HG03469 (cell line): ENCODE measurements around the gene IRF5.
A peak's percentile ranks its signal among the peaks of the same experiment; 100 is the strongest.

Experiments used
- ATAC-seq: cut with Tn5 transposase; IDR thresholded peaks from one replicate; pipeline ENCODE4 v1.9.1; 2021; ENCODE audit warnings: mild to moderate bottlenecking, moderate library complexity, moderate number of reproducible peaks; ENCODE audit not compliant: unreplicated experiment

Gene IRF5

GRCh38 chr7:128919881-128920799 is 17.6 kb upstream of the IRF5 start:
- ATAC-seq, result no peak

DNA sequence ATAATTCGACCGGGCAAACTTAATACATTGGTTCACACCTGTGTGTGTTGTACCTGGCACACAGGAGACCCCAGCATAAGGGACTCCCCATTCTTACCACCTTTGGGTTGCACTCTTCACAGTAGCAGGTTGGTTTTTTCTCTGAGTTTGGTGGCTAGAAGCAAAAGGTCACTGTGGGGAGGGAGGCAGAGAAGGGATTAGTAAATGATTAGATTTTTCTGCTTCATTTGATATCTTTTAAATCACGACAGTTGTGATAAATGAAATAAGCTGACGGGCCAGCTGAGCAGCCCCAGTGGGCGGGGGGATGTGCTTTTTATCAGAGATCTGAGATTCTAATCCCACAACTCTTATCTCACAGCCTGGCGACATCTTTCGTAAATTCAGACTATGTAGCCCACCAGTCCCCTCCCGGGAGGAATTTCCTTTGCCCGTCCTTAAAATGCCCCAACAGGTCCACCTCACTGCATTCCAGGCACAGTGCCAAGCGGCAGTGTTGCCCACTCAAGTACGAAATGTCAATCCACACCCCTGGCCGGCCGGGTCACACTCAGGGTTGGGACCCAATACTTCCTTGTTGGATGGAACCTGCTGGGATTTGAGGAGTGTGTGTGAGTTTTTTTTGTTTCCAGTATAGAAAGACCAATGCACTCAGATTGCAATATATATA is 16.7 kb upstream of the IRF5 start:
- ATAC-seq, result no peak

DNA sequence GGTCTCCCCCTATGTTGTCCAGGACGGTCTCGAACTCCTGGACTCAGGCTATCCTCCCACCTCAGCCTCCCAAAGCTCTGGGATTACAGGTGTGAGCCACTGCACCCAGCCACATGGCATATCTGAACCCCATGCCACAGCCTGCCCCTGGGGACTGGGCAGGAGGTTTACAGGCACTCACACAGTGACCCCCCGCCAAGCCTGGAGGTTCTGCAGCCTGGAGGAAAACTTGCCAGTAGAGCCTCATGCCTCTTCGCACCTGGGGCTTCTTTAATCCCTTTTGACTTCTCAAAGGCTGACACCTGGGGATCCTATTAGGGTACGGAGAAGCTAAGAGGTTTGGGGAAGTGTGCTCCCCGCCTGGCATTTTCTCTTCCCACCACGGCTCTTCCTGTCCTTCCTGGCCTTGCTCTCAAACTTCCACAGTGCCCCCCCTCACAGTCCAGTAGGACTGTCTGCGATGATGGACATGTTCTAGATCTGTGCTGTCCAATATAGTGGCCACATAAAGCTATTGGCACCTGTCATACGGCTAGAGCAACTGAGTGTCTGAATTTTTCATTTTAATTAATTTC is 15.8 kb upstream of the IRF5 start:
- ATAC-seq, result no peak

GRCh38 chr7:128922496-128923410 is 15.0 kb upstream of the IRF5 start:
- no peak for ATAC-seq

- ATAC-seq, result no peak
Measured at GRCh38 chr7:128923411-128923800, 14.3 kb upstream of the IRF5 start.

DNA sequence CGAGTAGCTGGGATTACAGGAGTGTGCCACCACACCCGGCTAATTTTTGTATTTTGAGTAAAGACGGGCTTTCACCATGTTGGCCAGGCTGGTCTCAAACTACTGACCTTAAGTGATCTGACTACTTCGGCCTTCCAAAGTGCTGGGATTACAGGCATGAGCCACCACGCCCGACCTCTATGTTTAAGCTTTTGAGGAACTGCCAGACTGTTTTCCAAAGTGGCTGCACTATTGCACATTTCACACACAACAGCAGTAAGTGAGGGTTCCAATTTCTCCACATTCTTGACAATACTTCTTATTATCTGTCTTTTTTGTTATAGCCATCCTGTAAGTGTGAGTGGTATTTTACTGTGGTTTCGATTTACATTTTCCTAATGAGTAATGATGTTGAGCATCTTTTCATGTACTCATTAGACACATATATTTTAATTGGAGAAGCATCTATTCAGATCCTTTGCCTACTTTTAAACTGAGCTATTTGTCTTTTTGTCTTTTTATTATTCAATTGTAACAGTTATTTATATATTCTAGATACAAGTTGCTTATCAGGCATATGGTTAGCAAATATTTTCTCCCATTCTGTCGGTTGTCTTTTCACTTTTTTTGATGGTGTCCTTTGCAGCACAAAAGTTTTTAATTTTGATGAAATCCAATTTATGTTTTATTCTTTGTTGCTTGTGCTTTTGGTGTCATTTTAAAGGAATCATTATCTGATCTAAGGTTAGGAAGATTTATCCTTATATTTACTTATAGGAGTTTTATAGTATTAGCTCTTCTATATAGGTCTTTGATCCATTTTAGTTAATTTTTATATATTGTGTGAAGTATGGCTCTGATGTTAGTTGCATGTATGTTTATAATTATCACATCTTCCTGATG is 12.8 kb upstream of the IRF5 start:
- ATAC-seq, result no peak

DNA sequence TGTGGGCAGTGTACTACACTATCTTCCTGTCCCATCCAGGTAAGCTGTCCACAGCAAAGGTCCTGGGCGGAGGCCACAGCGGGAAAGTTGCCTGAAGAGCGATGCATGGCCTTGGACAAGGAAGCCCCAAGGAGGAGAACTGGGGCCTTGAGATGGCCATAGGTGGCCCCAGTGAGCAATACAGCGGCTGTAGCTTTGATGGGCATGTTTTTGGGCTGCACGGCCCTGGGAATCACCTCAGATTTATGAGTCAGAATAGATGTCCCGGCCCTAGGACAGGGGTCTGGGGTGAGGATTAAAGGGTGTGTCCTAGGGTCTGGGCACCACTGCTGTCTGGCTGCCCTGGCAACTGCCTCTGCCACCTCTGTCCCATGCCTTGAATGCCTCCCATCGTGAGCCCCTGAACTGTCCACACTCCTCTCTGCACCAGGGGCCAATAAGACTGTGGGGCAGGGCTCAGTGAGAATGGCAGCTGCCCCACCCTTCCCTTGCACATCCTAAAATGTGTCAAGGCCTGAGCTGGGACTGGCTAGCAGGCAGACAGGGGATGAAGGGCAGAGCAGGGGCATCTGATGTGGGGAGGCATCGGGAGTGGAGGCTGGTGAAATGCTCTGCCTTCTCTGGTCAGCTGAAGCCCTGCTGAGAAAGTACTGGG is 9.4 kb upstream of the IRF5 start:
- ATAC-seq, result no peak

GRCh38 chr7:128928882-128929788 is 8.6 kb upstream of the IRF5 start:
- no peak for ATAC-seq

DNA sequence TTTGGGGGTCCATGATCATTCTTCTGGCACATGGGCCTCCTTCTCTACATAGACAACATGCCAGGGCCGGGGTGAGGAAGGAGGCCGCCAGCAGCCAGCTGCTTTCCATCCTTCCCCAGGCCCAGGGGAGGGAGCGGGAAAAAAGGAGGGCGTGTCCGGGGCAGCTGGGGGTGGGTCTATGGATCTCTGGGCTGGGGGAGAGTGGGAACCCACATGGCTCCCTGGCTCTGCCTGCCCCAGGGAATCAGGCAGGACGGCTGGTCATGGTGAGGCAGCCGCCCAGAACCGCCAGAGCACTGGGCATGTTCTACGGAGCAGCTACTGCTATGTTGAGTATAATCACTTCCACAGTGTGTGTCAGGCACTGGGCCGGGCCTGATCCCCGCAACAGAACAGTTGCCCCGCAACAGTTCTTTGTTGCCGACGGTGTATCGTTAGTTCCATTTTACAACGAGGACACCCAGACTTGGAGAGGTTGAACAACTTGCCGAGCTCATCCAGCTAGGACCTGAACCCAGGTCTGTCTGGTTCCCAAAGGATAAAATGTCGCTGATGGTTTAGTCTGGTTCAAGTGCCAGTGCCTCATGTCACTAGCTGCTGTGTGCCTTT is 6.4 kb upstream of the IRF5 start:
- ATAC-seq, result no peak

DNA sequence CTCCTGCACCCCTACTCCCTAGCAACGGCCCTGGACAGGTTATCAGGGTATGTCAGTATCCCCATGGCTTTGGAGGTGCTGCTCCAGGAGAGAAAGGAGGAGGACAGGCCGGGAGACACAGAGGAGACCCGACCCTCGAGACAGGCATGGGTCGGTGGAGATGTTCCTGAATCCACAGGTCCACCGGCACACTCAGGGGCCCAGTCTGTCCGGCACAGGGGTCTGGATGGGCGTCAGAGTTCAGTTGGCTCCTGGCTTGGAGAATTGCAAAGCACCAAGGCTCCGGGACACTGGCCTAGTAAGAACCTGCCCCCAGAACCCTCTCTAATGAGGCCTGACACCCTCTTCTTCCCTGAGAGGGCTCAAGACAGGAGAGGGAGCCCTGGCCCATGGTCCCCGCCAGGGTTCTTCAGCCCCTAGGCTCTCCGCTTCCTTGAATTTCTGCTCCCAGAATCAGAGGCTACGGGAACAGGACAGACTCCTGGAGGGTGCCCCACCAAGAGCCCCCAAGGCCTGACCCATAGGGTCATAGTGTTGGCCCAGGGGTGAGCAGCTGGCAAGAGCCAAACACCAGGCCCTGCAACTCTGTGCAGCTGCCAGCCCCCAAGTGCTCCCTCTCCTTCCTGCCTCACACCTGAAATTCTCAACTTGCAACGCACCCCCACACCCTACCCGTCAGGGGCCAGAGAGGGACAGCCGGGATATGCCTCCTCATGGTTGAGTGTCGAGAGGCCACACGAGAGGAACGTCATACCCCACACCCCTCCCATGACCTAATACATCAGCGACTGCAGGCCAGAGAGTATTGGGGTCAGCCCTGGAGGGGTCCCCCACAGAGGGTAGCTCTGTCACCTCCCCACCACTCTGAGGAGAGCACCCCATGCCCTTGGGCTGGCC is 5.5 kb upstream of the IRF5 start:
- ATAC-seq, result no peak

GRCh38 chr7:128932862-128933179 is 4.9 kb upstream of the IRF5 start:
- ATAC-seq, result no peak

DNA sequence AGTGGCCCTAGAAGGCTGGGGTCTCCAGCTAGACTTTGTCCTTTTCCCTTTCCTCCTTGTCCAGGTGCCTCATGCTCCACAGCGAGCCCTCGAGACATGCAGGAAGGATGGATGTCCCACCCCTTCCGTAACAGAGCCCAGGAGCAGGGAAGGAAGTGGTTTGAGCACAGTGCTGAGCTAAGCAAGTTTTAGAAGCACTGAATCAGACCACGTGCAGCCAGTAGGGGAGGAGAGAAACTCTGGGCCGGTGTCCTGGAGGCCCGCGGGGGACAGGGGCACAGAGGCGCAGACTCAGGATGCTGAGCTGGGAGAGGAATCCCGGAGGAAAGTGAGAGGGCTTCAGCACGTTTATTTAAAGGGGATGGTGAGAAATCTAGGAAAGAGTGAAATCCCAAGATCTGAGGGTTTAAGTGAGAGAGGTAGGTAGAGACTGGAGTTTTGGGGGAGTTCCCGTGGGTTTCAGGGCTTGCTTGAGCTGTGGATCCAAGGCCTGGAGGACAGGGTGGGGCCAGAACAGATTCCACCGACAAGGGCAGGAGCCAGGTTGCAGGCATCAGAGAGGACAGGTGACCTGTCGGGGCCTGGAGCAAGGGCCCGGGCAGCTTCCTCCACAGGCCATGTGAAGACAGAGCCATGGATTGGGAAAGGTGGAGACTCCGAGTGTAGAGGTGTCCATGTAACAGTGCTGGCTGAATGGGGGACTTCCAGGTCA is 4.4 kb upstream of the IRF5 start:
- ATAC-seq, result peak; percentile 29

DNA sequence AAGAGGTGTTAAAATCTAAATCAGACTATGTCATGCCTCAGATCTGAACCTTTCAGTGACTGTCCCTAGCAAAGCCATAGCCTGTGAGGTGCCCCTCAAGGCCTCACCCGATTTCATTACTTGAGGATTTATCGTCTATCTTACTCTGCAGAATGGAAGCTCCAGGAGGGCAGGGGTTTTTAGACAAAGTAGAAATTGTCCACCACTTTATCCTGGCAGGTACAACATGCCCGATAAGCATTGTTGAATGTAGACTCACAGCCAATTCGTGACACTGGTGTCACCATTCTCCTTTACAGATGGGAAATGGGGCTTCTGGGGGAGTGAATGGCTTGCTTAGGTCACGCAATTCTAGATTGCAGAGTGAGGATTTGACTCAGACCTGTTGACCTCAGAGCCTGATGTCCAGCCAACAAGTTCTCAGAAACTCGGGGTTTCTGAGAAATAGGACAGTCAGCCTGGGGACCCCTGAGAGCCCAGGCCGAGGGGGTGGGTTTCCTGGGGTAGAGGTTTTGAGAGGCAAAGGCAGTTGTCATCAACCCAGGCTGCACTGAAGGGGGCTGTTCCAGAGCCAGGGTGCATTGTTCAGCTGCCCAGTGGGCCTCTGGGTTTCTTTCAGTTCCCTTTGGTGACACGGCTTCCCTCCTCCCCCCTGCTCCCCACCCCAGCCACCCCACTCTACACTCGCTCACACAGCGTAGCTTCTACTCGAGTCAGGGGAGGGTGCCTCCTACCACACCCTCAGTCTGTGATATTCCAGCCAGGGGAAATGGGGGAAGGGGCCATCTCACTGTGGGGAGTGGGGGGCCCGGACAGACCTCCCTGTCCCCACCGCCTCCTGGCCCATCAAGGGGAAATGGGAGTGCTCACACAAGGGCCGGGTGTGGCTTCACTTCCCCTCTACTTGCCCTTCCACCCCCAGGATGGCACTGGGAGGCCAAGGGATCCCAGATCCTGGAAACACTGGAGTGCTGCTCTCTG is 3.1 kb upstream of the IRF5 start:
- ATAC-seq, result no peak

DNA sequence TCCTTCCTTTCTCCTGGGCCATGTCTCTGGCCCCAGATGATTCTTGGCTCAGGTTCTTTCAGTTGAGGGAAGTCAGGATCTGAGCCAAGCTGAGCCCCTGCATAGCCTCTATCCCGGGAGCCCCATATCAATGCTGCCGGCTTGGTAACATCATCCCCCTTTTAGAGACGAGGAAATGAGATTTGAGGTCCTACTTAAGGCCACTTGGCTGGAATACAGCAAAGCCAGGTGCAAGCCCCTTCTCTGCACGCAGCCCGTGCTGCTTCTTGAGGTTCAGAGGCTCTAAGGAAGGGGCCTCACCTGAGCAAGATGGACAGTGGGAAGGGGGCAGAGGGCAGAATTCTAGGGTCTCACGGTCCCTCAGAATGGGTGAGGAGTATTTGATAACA is 2.4 kb upstream of the IRF5 start:
- ATAC-seq, result no peak

DNA sequence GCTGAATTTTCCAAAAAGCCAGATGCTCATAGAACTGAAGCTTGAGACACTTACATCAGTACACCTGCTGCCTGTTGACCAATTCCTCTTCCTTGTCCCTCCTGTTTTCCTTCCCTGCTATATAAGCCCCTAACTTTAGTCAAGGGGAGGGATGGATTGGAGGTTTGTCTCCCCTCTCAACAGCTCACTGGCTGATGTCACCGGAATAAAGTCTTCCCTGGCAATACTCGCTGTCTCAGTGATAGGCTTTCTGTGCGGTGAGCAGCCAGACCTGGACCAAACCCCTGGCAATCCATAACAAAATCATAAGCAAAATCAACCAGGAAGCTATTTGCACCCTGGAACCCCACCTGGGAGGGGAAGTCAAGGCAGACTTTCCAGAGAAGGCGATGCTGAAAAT is 929 bp upstream of the IRF5 start:
- ATAC-seq, result no peak
